ENCODE results near the gene RPS18. TPM values are rescaled to one million over a fixed set of nuclear protein-coding genes. Genes with fewer than 3 reads are reported as not detected.

The RPS18 gene
- total RNA-seq, 4 donors from 2014 or later, result 773 to 2,238 (median 1,359) TPM

DNA sequence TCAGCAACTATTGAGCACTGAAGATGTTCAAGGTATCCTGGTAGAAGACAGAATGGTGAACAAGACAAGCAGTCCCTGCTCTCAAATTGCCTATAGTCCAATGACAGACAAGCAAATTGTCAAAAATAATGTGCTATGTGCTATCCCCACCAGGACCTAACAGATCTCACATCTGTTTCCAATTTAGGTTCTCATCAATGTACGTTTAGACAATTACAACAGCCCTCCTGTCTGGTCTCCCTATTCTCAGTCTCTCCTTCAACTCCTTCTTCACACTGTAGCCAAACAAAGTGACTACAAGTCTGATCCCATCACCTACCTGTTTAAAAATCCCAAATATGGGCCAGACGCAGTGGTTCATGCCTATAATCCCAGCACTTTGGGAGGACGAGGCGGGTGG is 34.5 kb downstream of the RPS18 start:
- whole genome bisulfite sequencing, 2 donors (ENCODE audit: low coverage in 1 of 2), result 40 to 83% methylated on average over 1 to 4 of the region's 4 CpGs
- no peak overlapping the region for H3K4me3 ChIP-seq
- in situ Hi-C loops (cut with MboI; ENCODE audit: low pct_ligation_motif_present in 1 of 4, low pct_unique_long_range_greater_than_20kb in 1 of 4, low sequenced_read_pairs in 3 of 4), result no loop called here
- H3K9me3 ChIP-seq, result no peaks in the 10 kb centered on the region
- H3K36me3 ChIP-seq, result peaks cover 0 to 24% (median 6%) of the 10 kb centered on the region in 4 donors
- peaks cover 0 to 11% (median 2%) of the 10 kb centered on the region in 4 donors for H3K4me1 ChIP-seq
- no peak for DNase-seq
- intact Hi-C loops (cut with DNase I; ENCODE audit: low total_unique reads), result no loop called here
- H3K27ac ChIP-seq, result no peak overlapping the region
- no peaks in the 10 kb centered on the region for H3K27me3 ChIP-seq
- TF ChIP-seq EP300 (IDR thresholded peaks at IDR 0.05; ENCODE audit: low read depth), result no peak
- TF ChIP-seq POLR2AphosphoS5 (IDR thresholded peaks at IDR 0.05), result no peak
- TF ChIP-seq POLR2A (IDR thresholded peaks at IDR 0.05), result no peak
- TF ChIP-seq CTCF (IDR thresholded peaks at IDR 0.05), result no peak

DNA sequence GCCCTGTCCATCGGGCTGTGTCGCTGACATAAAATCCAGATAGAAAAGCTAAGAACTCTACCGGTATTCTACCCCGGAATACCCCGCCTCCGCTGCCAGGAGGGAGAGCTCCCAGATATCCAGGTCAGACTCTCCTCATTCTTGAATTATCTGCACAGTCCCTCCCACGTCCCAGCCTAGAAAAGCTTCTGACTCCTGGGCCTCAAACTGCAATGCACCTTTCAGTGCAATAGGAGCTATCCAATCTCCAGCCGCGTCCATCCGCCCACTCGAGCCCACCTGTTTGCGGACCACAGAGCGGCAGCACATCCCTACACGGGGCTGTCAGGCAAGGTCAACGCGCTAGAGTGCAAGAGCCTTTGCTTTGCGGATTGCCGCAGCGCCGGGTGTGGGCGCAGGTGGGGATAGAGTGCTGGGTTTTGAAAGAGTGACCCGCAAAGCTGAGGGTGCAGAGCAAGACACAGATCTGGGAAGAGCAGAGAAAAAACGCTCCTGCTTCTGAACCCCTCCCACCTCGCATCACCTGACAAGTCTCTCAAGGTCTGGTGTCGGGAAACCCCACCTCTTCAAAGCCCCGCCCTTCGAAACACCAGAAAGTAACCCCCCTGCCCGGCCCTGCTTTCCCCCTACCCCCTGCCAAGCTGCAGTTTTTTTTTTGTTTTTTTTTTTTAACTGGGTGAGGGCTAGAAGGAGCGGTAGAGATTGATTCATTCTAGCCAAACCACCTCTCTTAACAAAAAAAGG is 40.7 kb downstream of the RPS18 start:
- no peaks in the 10 kb centered on the region for H3K27me3 ChIP-seq
- DNase-seq, result peak; percentile 89
- in situ Hi-C loops (cut with MboI; ENCODE audit: low pct_ligation_motif_present in 1 of 4, low pct_unique_long_range_greater_than_20kb in 1 of 4, low sequenced_read_pairs in 3 of 4), result no loop called here
- peak overlapping the region; percentile 52 to 94 (median 71) for H3K4me3 ChIP-seq
- H3K4me1 ChIP-seq, result peaks cover 18 to 45% (median 32%) of the 10 kb centered on the region in 4 donors
- intact Hi-C loops (cut with DNase I; ENCODE audit: low total_unique reads), result loop anchor here (10.0 kb wide), 1 partner anchor 102 kb away; the partner anchor contains the start of genes CUTA and PHF1
- TF ChIP-seq CTCF (IDR thresholded peaks at IDR 0.05) (no peak), EP300 (IDR thresholded peaks at IDR 0.05; ENCODE audit: low read depth) (no peak), POLR2AphosphoS5 (IDR thresholded peaks at IDR 0.05) (peak in 2 of 3 donors; percentile 19), POLR2A (IDR thresholded peaks at IDR 0.05) (peak; percentile 9)
- WGBS, 2 donors (ENCODE audit: low coverage in 1 of 2), result 2 to 4% methylated on average over 11 to 29 of the region's 29 CpGs
- H3K9me3 ChIP-seq, result no peaks in the 10 kb centered on the region
- H3K27ac ChIP-seq, result peak overlapping the region; percentile 95 to 99 (median 98)
- H3K36me3 ChIP-seq, result peaks cover 0 to 14% (median 0%) of the 10 kb centered on the region in 4 donors

- intact Hi-C loops (cut with DNase I; ENCODE audit: low total_unique reads) (loop anchor here (10.0 kb wide), 1 partner anchor 102 kb away; the partner anchor contains the start of genes CUTA and PHF1), in situ Hi-C loops (cut with MboI; ENCODE audit: low pct_ligation_motif_present in 1 of 4, low pct_unique_long_range_greater_than_20kb in 1 of 4, low sequenced_read_pairs in 3 of 4) (no loop called here)
- peak; percentile 63 for DNase-seq
- H3K27me3 ChIP-seq, result no peaks in the 10 kb centered on the region
- H3K4me3 ChIP-seq, result peak overlapping the region; percentile 52 to 94 (median 71)
- H3K36me3 ChIP-seq, result peaks cover 0 to 13% (median 0%) of the 10 kb centered on the region in 4 donors
- 0 to 2% methylated on average over 6 to 33 of the region's 33 CpGs for WGBS, 2 donors (ENCODE audit: low coverage in 1 of 2)
- H3K9me3 ChIP-seq, result no peaks in the 10 kb centered on the region
- peak overlapping the region; percentile 95 to 99 (median 98) for H3K27ac ChIP-seq
- TF ChIP-seq POLR2A (IDR thresholded peaks at IDR 0.05) (no peak), EP300 (IDR thresholded peaks at IDR 0.05; ENCODE audit: low read depth) (no peak), CTCF (IDR thresholded peaks at IDR 0.05) (no peak), POLR2AphosphoS5 (IDR thresholded peaks at IDR 0.05) (peak in 1 of 3 donors; percentile 17)
- H3K4me1 ChIP-seq, result peaks cover 18 to 47% (median 32%) of the 10 kb centered on the region in 4 donors
These were observed 41.3 kb downstream of the RPS18 start for GRCh38 chr6:33313105-33313708.
